ENCODE measurements around the gene SLC6A20.

SLC6A20 gene

GRCh38 chr3:45746165-45746776 is 50.1 kb downstream of the SLC6A20 start:
- no peak for DNase-seq (ENCODE audit: low read depth, low spot score)
- Histone ChIP-seq H3K36me3 (ENCODE audit: insufficient read depth, low read length) (no peaks in the 10 kb centered on the region), H3K27ac (no peak overlapping the region), H3K4me3 (no peak overlapping the region), H3K9ac (ENCODE audit: insufficient read length) (no peak overlapping the region), H3K9me3 (ENCODE audit: low read depth, low read length) (no peaks in the 10 kb centered on the region)
- no peak for TF ChIP-seq EZH2 (IDR thresholded peaks at IDR 0.05)
- no peak for TF ChIP-seq FOXP2 (optimal IDR thresholded peaks at IDR 0.05; ENCODE audit: control extremely low read depth, extremely low read length, insufficient read depth)

DNA sequence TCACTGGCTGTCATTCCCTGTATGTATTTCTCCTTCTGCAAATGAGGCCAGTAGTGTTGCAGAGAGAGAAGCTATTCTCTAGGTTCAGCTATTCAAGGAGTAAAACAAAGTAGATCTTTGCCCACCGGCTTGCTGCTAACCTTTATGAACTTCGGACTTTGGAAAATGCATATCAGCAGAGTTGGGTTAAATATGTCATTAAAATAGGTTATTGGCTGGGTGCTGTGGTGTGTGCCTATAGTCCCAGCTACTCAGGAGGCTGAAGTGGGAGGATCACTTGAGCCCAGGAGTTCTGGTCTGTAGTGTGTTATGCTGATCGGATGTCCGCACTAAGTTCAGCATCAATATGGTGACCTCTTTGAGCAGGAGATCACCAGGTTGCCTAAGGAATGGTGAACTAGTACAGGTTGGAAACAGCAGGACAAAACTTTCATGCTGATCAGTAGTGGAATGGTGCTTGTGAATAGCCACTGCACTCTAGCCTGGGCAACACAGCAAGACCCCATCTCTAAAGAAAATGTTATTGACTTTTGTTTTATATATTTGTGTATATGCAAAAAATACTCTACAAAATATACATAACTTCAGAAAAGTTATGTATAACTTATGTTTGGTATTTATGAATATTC is 53.8 kb downstream of the SLC6A20 start:
- no peak for TF ChIP-seq EZH2 (IDR thresholded peaks at IDR 0.05)
- Histone ChIP-seq H3K9me3 (ENCODE audit: low read depth, low read length) (no peaks in the 10 kb centered on the region), H3K9ac (ENCODE audit: insufficient read length) (no peak overlapping the region), H3K27ac (no peak overlapping the region), H3K36me3 (ENCODE audit: insufficient read depth, low read length) (peaks cover 12% of the 10 kb centered on the region), H3K4me3 (no peak overlapping the region)
- DNase-seq (ENCODE audit: low read depth, low spot score), result no peak

- no peak overlapping the region for H3K27ac ChIP-seq
Observed at GRCh38 chr3:45741742-45742460, 54.4 kb downstream of the SLC6A20 start.

DNA sequence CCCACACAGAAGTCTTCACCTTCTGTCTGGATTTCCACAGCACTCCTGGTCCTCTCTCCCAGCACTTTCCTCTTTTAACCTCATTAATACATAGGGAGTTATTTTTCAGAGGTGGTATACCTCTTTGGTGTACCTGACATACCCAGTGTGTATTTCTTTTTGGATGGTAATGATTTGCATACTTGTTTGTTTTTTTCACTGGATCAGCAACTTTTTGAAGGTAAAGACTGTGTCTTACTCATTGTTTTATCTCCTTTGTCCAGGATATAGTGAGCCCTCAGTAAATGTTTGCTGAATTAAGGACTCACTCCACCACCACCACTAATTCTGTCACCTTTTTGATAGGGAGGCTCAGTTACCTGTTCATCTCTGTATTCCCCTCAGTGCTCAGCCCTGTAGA is 55.1 kb downstream of the SLC6A20 start:
- no peaks in the 10 kb centered on the region for H3K9me3 ChIP-seq (ENCODE audit: low read depth, low read length)
- DNase-seq (ENCODE audit: low read depth, low spot score), result no peak
- no peak overlapping the region for H3K9ac ChIP-seq (ENCODE audit: insufficient read length)
- no peak overlapping the region for H3K4me3 ChIP-seq
- TF ChIP-seq EZH2 (IDR thresholded peaks at IDR 0.05) (no peak), POLR2AphosphoS5 (IDR thresholded peaks at IDR 0.05; ENCODE audit: borderline replicate concordance, low read depth, low read length) (no peak), FOXP2 (optimal IDR thresholded peaks at IDR 0.05; ENCODE audit: control extremely low read depth, extremely low read length, insufficient read depth) (no peak)
- H3K36me3 ChIP-seq (ENCODE audit: insufficient read depth, low read length), result peaks cover 12% of the 10 kb centered on the region
- H3K27ac ChIP-seq, result no peak overlapping the region

More at GRCh38 chr3:45741742-45742460, 54.4 kb downstream of the SLC6A20 start:
- no peak for DNase-seq (ENCODE audit: low read depth, low spot score)
- TF ChIP-seq FOXP2 (optimal IDR thresholded peaks at IDR 0.05; ENCODE audit: control extremely low read depth, extremely low read length, insufficient read depth) (no peak), POLR2AphosphoS5 (IDR thresholded peaks at IDR 0.05; ENCODE audit: borderline replicate concordance, low read depth, low read length) (no peak), EZH2 (IDR thresholded peaks at IDR 0.05) (no peak)
- H3K4me3 ChIP-seq, result no peak overlapping the region
- H3K9ac ChIP-seq (ENCODE audit: insufficient read length), result no peak overlapping the region
- peaks cover 12% of the 10 kb centered on the region for H3K36me3 ChIP-seq (ENCODE audit: insufficient read depth, low read length)
- no peaks in the 10 kb centered on the region for H3K9me3 ChIP-seq (ENCODE audit: low read depth, low read length)

DNA sequence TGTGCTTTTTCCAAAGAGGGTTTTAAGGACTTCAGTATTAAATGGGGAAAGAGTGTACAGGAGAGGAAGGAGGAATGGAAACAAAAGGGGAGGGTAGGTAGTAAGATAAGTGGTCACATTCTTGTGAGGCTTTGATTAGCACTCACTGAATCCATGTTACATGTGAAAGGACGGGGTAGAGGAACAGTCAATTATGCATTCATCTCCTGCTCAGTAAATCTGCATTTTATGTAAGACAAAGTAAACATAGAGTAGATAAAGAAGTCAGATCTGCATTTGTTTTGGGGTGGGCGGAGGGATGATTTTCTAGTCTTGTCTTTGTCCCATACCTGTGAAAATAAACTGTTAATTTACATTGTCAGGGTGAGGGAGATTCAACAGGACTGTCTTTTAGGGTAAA is 56.3 kb downstream of the SLC6A20 start:
- no peak for DNase-seq (ENCODE audit: low read depth, low spot score)
- TF ChIP-seq POLR2AphosphoS5 (IDR thresholded peaks at IDR 0.05; ENCODE audit: borderline replicate concordance, low read depth, low read length), result no peak
- no peak for TF ChIP-seq EZH2 (IDR thresholded peaks at IDR 0.05)
- no peak for TF ChIP-seq FOXP2 (optimal IDR thresholded peaks at IDR 0.05; ENCODE audit: control extremely low read depth, extremely low read length, insufficient read depth)
- H3K27ac ChIP-seq, result no peak overlapping the region
- no peak overlapping the region for H3K4me3 ChIP-seq
- no peaks in the 10 kb centered on the region for H3K9me3 ChIP-seq (ENCODE audit: low read depth, low read length)
- peaks cover 12% of the 10 kb centered on the region for H3K36me3 ChIP-seq (ENCODE audit: insufficient read depth, low read length)
- no peak overlapping the region for H3K9ac ChIP-seq (ENCODE audit: insufficient read length)

DNA sequence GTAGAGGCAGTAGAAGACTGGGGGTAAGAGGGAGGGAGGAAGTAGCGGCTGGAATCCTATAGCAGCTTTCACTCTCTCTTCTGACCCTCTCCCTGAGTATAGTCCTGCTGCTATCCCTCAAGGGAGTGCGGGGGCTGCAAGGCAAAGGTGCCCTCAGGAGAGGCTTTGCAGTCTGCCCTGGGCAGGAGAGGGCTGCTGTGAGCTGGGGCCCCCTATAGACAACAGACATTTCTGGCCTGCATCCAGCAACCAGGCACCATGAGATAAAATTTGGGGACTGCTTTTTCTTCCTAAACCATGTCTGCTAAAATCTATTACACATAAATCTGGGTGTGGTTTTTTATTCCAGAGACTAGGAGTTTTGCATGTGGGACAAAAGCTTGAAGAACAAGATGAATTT is 59.1 kb downstream of the SLC6A20 start:
- no peak for TF ChIP-seq EZH2 (IDR thresholded peaks at IDR 0.05)
- TF ChIP-seq POLR2AphosphoS5 (IDR thresholded peaks at IDR 0.05; ENCODE audit: borderline replicate concordance, low read depth, low read length), result no peak
- no peak for TF ChIP-seq FOXP2 (optimal IDR thresholded peaks at IDR 0.05; ENCODE audit: control extremely low read depth, extremely low read length, insufficient read depth)
- Histone ChIP-seq H3K9me3 (ENCODE audit: low read depth, low read length) (no peaks in the 10 kb centered on the region), H3K4me3 (no peak overlapping the region), H3K27ac (no peak overlapping the region), H3K36me3 (ENCODE audit: insufficient read depth, low read length) (peaks cover 12% of the 10 kb centered on the region), H3K9ac (ENCODE audit: insufficient read length) (no peak overlapping the region)
- no peak for DNase-seq (ENCODE audit: low read depth, low spot score)

- Histone ChIP-seq H3K27ac (no peak overlapping the region), H3K4me3 (no peak overlapping the region), H3K9ac (ENCODE audit: insufficient read length) (no peak overlapping the region), H3K36me3 (ENCODE audit: insufficient read depth, low read length) (peaks cover 15% of the 10 kb centered on the region), H3K9me3 (ENCODE audit: low read depth, low read length) (no peaks in the 10 kb centered on the region)
- DNase-seq (ENCODE audit: low read depth, low spot score), result no peak
- TF ChIP-seq EZH2 (IDR thresholded peaks at IDR 0.05) (no peak), FOXP2 (optimal IDR thresholded peaks at IDR 0.05; ENCODE audit: control extremely low read depth, extremely low read length, insufficient read depth) (no peak), POLR2AphosphoS5 (IDR thresholded peaks at IDR 0.05; ENCODE audit: borderline replicate concordance, low read depth, low read length) (no peak)
Observed at GRCh38 chr3:45736707-45737106, 59.6 kb downstream of the SLC6A20 start.

- Histone ChIP-seq H3K36me3 (ENCODE audit: insufficient read depth, low read length) (peaks cover 23% of the 10 kb centered on the region), H3K4me3 (no peak overlapping the region), H3K27ac (no peak overlapping the region), H3K9me3 (ENCODE audit: low read depth, low read length) (no peaks in the 10 kb centered on the region), H3K9ac (ENCODE audit: insufficient read length) (no peak overlapping the region)
- no peak for TF ChIP-seq EZH2 (IDR thresholded peaks at IDR 0.05)
- TF ChIP-seq POLR2AphosphoS5 (IDR thresholded peaks at IDR 0.05; ENCODE audit: borderline replicate concordance, low read depth, low read length), result no peak
- no peak for TF ChIP-seq FOXP2 (optimal IDR thresholded peaks at IDR 0.05; ENCODE audit: control extremely low read depth, extremely low read length, insufficient read depth)
- no peak for DNase-seq (ENCODE audit: low read depth, low spot score)
Observed at GRCh38 chr3:45730409-45731154, 65.8 kb downstream of the SLC6A20 start.
